HCT116 (cell line): ENCODE results near the gene MUC21. TPM values are rescaled to one million over a fixed set of nuclear protein-coding genes. Genes with fewer than 3 reads are reported as not detected.
"Not testable (repeated sequence)": the region's sequence is repeated elsewhere in the genome, so short reads cannot be mapped to it uniquely, and the experiment has no call there.

Source experiments
- ATAC-seq: fragments of 200-7000 bp; cut with Tn5 transposase; 2 replicates; pipeline ENCODE4 v1.9.1; 2020; ENCODE audit warnings: mild to moderate bottlenecking, moderate library complexity
- BruUV-seq: library from RNA; stranded (reverse); fragments of 400-500 nt; replicated peaks from 2 replicates; lab custom pipeline; 2021; lab: Mats Ljungman, UMichigan
- CTCF ChIA-PET: fragments of 300-600 bp; sonication (Branson Sonifier 250); formaldehyde crosslinking; loops from one replicate; lab custom pipeline; 2021; ENCODE audit warnings: antibody characterized with exemption; lab: Charles Lee
- POLR2A ChIA-PET: fragments of 300-600, 350-600 bp; sonication (Branson Sonifier 250); formaldehyde crosslinking; loops from one replicate; lab custom pipeline; 2021; ENCODE audit warnings: antibody characterized with exemption; lab: Charles Lee
- RAD21 ChIA-PET, 2 experiments: fragments of 300-600 bp; sonication (Branson Sonifier 250); formaldehyde crosslinking; loops; one replicate each; lab custom pipeline; 2023; ENCODE audit warnings: low total read pairs in 2 of 2; ENCODE audit not compliant: uncharacterized antibody in 2 of 2, unreplicated experiment in 2 of 2, low non-redundant PET in 1 of 2; lab: Charles Lee
- DNase-seq: peaks from one replicate; pipeline ENCODE4 v3.0.0-alpha.2; 2010; ENCODE audit warnings: low read depth, low spot score
- H2AFZ ChIP-seq: fragments of 200-600 bp; shearing (Covaris generic), sonication (generic); 2 replicates; pipeline ENCODE4 v1.6.1; 2017; ENCODE audit warnings: low read depth, mixed run types, mixed read lengths, antibody characterized with exemption, low read length; ENCODE audit not compliant: poor library complexity, severe bottlenecking
- H3K27ac ChIP-seq: 2 replicates; pipeline ENCODE4 v1.5.1; 2012; ENCODE audit warnings: low read depth, low read length
- H3K27me3 ChIP-seq: fragments of 200-600 bp; sonication (generic); 2 replicates; pipeline ENCODE4 v1.6.1; 2016; ENCODE audit warnings: mixed run types, low read length, mixed read lengths; ENCODE audit not compliant: insufficient read depth
- H3K36me3 ChIP-seq, 2 experiments: fragments of 200-500 bp in 1 of 2; fragments of 200-600 bp in 1 of 2; sonication (Bioruptor generic) in 1 of 2; sonication (generic) in 1 of 2; 2 replicates each; pipeline versions ENCODE4 v1.5.1 to v1.6.1; 2014 to 2016; ENCODE audit warnings: low read length in 2 of 2, inconsistent platforms in 1 of 2, mixed read lengths in 1 of 2, mixed run types in 1 of 2; ENCODE audit not compliant: insufficient read depth in 2 of 2, control insufficient read depth in 1 of 2
- H3K4me1 ChIP-seq, 2 experiments: fragments of 200-600 bp in 1 of 2; sonication (generic) in 1 of 2; 2 replicates each; pipeline versions ENCODE4 v1.5.1 to v1.6.1; 2012 to 2017; ENCODE audit warnings: low read length in 2 of 2, inconsistent platforms in 1 of 2, mild to moderate bottlenecking in 1 of 2, mixed read lengths in 1 of 2, mixed run types in 1 of 2, moderate library complexity in 1 of 2; ENCODE audit not compliant: insufficient read depth in 2 of 2, control insufficient read depth in 1 of 2
- H3K4me2 ChIP-seq: fragments of 200-600 bp; sonication (generic); 2 replicates; pipeline ENCODE4 v1.6.1; 2017; ENCODE audit warnings: mixed run types, low read length, mixed read lengths
- H3K4me3 ChIP-seq, 2 experiments: fragments of 200-600 bp in 1 of 2; sonication (generic) in 1 of 2; replicated peaks in 1 of 2; 2 replicates each; pipeline ENCODE4 v1.5.1; 2011 to 2016; ENCODE audit warnings: low read length in 2 of 2, control low read depth in 1 of 2, low read depth in 1 of 2, mild to moderate bottlenecking in 1 of 2, mixed read lengths in 1 of 2, mixed run types in 1 of 2
- H3K79me2 ChIP-seq: fragments of 200-600 bp; sonication (generic); 2 replicates; pipeline ENCODE4 v1.6.1; 2017; ENCODE audit warnings: mild to moderate bottlenecking, mixed run types, low read length, moderate library complexity, mixed read lengths; ENCODE audit not compliant: insufficient read depth
- H3K9ac ChIP-seq: fragments of 200-600 bp; sonication (generic); 2 replicates; pipeline ENCODE4 v1.6.1; 2016; ENCODE audit warnings: low read length, mixed read lengths
- H3K9me2 ChIP-seq: fragments of 200-600 bp; sonication (generic), shearing (Covaris generic); 2 replicates; pipeline ENCODE4 v1.6.1; 2017; ENCODE audit warnings: mixed run types, mild to moderate bottlenecking, moderate library complexity; ENCODE audit not compliant: insufficient read depth
- H3K9me3 ChIP-seq, 2 experiments: fragments of 200-500 bp in 1 of 2; fragments of 200-600 bp in 1 of 2; sonication (Bioruptor generic) in 1 of 2; sonication (generic) in 1 of 2; 2 replicates each; pipeline ENCODE4 v1.6.1; 2014 to 2017; ENCODE audit warnings: low read length in 2 of 2, mixed read lengths in 2 of 2, inconsistent platforms in 1 of 2, low read depth in 1 of 2, mild to moderate bottlenecking in 1 of 2, mixed run types in 1 of 2, moderate library complexity in 1 of 2; ENCODE audit not compliant: control insufficient read depth in 1 of 2, insufficient read depth in 1 of 2
- H4K20me1 ChIP-seq: fragments of 200-600 bp; sonication (generic), shearing (Covaris generic); 2 replicates; pipeline ENCODE4 v1.6.1; 2017; ENCODE audit warnings: mixed run types, mild to moderate bottlenecking, moderate library complexity; ENCODE audit not compliant: insufficient read depth
- EZH2phosphoT487 ChIP-seq: fragments of 200-600 bp; IDR thresholded peaks from 2 replicates; pipeline ENCODE4 v1.6.1; 2018; ENCODE audit warnings: antibody characterized with exemption, borderline replicate concordance
- SP1 ChIP-seq: IDR thresholded peaks from 2 replicates; pipeline ENCODE4 v1.6.1; 2012; ENCODE audit warnings: low read depth
- intact Hi-C: fragments of 100-400 bp; cut with micrococcal nuclease; formaldehyde crosslinking; loops from 2 replicates; pipeline ENCODE4 v1.10.0; 2022
- total RNA-seq: library from RNA; stranded (reverse); gene quantifications from one replicate; pipeline ENCODE4 v1.2.1, GENCODE V29; 2021; ENCODE audit not compliant: unreplicated experiment

Gene MUC21
- total RNA-seq, 1 experiment from 2014 or later, result not detected

- POLR2A ChIA-PET, result no interaction called here
Measured at GRCh38 chr6:31016659-31017299, 33.3 kb downstream of the MUC21 start.

GRCh38 chr6:31017436-31017835 is 33.9 kb downstream of the MUC21 start:
- H2AFZ ChIP-seq, RAD21 ChIA-PET, POLR2A ChIA-PET, H3K27ac ChIP-seq, H3K4me2 ChIP-seq, H3K4me1 ChIP-seq, DNase-seq, CTCF ChIA-PET, H3K36me3 ChIP-seq, H3K4me3 ChIP-seq, H3K27me3 ChIP-seq, BruUV-seq, intact Hi-C loops, H4K20me1 ChIP-seq, H3K9me2 ChIP-seq, H3K9ac ChIP-seq, H3K79me2 ChIP-seq: not testable (repeated sequence)
- H3K9me3 ChIP-seq, result peaks cover 0 to 12% of the 10 kb centered on the region in 2 experiments; a peak in 1 of 4 replicates
- peak; percentile 21; the same call in 1 of the 2 replicates for TF ChIP-seq SP1
- peak; percentile 36; the same call in 1 of the 2 replicates for ATAC-seq

More at GRCh38 chr6:31016659-31017299, 33.3 kb downstream of the MUC21 start:
- Histone ChIP-seq H3K79me2 (no peaks in the 10 kb centered on the region), H3K4me3 (no peak overlapping the region), H3K4me2 (no peak overlapping the region), H3K27ac (no peak overlapping the region; the same call in 1 of the 2 replicates), H3K36me3 (no peaks in the 10 kb centered on the region), H3K4me1 (no peaks in the 10 kb centered on the region), H2AFZ (no peak overlapping the region), H4K20me1 (no peaks in the 10 kb centered on the region), H3K27me3 (no peaks in the 10 kb centered on the region), H3K9me3 (peaks cover 0 to 12% of the 10 kb centered on the region in 2 experiments; a peak in 1 of 4 replicates), H3K9me2 (no peaks in the 10 kb centered on the region), H3K9ac (no peak overlapping the region)
- intact Hi-C loops, result no loop called here
- ChIA-PET RAD21 (no interaction called here), CTCF (no interaction called here)
- DNase-seq, result no peak
- no TSS peak for BruUV-seq
- ATAC-seq, result no peak; the same call in 1 of the 2 replicates
- TF ChIP-seq EZH2phosphoT487, result no peak
